Spinal cord (tissue), 10 donors: ENCODE measurements around the gene TRIO. TPM values are rescaled to one million over a fixed set of nuclear protein-coding genes. Genes with fewer than 3 reads are reported as not detected.

Source experiments
- DNase-seq, 6 donors: peaks; one replicate each; pipeline versions ENCODE4 v3.0.0 to v3.0.0-alpha.2; 2013 to 2015; ENCODE audit warnings: low spot score in 6 of 6, low read depth in 4 of 6
- H3K27ac ChIP-seq: one replicate; pipeline ENCODE4 v1.5.1; 2013; ENCODE audit warnings: low read depth, low read length, control low read depth
- H3K27me3 ChIP-seq: one replicate; pipeline ENCODE4 v1.6.1; 2013; ENCODE audit warnings: low read length; ENCODE audit not compliant: control insufficient read depth, insufficient read depth
- H3K36me3 ChIP-seq: one replicate; pipeline ENCODE4 v1.6.1; 2013; ENCODE audit warnings: low read length; ENCODE audit not compliant: control insufficient read depth, insufficient read depth
- H3K4me1 ChIP-seq: one replicate; pipeline ENCODE4 v1.6.1; 2013; ENCODE audit warnings: low read length; ENCODE audit not compliant: control insufficient read depth, insufficient read depth
- H3K4me3 ChIP-seq: one replicate; pipeline ENCODE4 v1.5.1; 2013; ENCODE audit warnings: low read depth, low read length, control low read depth
- H3K9me3 ChIP-seq: one replicate; pipeline ENCODE4 v1.6.1; 2013; ENCODE audit warnings: low read length; ENCODE audit not compliant: control insufficient read depth, insufficient read depth
- WGBS: methylation state at CpG from one replicate; pipeline ENCODE4 v1.1.5; 2013; ENCODE audit warnings: missing lambda C conversion rate; ENCODE audit not compliant: insufficient coverage; 5-methylcytosine and 5-hydroxymethylcytosine counted together
- polyA plus RNA-seq, 2 donors: library from polyadenylated mRNA; unstranded; fragments of 120-200 nt; gene quantifications; one replicate each; pipeline ENCODE4 v1.2.1, GENCODE V29; 2013; ENCODE audit not compliant: insufficient read length in 2 of 2
- total RNA-seq, 2 donors: library from RNA; depleted of rRNA in 1 of 2; stranded (reverse); fragments of 120-200 nt in 1 of 2; fragments of >200 nt in 1 of 2; gene quantifications; one replicate each; pipeline versions ENCODE4 v1.2.3 to v1.2.4, GENCODE V29; 2013 to 2014
- donor health status: healthy.

Gene TRIO
- total and polyA plus RNA-seq, 4 donors: 175 to 253 (median 240) TPM

DNA sequence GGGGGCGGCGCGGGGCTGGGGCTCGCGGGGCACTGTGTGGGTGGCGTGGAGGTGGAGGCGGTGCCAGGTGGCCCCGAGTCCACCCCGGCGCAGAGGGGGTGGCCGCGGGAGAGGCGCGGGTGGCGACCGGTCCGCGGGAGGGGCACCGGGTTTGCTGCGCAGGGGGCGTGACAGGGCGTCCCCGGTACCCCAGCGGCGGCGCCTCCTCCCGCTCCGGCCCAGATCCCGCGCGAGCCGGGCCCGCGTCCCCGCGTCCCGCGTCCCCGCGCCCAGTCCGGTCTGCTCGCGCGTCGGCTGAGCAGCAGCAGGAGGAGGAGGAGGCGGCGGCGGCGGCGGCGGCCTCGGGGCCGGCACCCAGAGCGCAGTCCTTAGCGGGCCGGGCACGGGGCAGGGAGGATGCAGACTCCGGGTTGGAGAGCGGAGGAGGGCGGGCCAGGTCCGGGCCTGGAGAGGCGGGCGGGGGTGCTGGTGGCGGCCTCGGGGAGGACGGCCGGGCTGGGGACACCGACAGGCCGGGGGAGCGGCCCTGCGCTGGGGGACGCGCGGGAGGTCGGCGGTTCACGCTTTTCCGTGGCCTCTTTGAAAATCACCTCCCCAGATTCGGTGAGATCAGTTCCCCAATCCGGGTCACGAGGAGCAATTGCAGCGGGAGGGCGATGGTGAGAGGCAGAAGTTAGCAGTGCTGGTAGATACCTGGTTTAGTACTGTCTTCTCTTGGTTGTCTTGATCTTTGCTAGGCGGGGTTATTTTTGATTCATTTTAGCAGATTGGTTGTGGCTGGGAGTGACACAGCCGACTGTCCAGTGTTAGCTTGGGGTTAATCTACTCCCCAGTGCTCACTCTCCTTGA, 1.7 kb downstream of the TRIO start:
- H3K27ac ChIP-seq: peak overlapping the region; percentile 88
- H3K36me3 ChIP-seq: peaks cover 4% of the 10 kb centered on the region
- no peaks in the 10 kb centered on the region for H3K27me3 ChIP-seq
- H3K9me3 ChIP-seq: no peaks in the 10 kb centered on the region
- under 1% methylated on average over 79 of the region's 85 CpGs for WGBS
- peak in 2 of 6 donors; percentile 79 to 80 for DNase-seq
- peak overlapping the region; percentile 85 for H3K4me3 ChIP-seq
- H3K4me1 ChIP-seq: peaks cover 40% of the 10 kb centered on the region

DNA sequence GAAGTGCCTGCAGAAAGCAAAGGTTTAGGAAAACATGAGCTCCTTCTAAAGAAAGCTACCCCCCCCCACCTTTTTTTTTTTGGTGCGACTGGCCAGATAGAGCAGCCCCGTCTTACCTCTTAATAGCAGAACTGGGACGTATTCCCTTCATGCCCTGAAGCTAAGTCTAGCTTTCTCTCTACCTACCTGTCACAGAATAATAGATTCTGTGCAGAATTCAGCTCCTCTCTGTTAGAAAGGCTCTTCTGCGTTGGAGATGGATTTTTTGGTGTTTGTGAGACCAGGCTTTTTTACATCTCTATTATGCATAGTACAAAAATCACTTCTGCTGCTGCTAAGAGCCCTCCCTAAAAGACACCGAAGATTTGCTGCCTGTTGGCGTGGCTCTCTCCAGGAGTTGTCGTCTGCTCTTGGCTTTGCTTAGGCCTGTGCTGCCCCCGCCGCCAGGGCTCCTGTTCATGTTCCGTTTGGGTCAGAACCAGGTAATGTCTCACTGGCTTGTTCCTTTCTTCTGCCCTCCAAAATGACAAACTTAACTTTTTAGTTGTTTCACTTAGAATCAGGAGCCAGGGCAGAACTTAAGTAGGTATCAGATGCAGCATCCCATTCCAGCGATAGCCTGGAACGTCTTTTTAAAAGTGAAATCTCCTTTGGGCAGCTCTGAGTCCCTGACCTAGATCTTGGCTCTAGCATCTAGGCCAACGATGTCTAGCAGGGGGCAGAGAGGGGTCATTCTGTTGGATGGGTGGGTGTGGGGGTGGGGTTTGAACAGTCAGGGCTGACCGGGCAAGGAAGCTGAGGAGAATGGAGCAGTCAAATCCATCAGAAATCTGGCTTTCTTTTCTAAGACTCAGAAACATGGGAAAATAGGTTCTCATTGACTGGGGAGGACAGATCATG, 2.5 kb downstream of the TRIO start:
- 17% methylated on average over 13 of the region's 14 CpGs for WGBS
- H3K36me3 ChIP-seq: peaks cover 4% of the 10 kb centered on the region
- no peaks in the 10 kb centered on the region for H3K9me3 ChIP-seq
- no peak for DNase-seq
- peak overlapping the region; percentile 55 for H3K4me3 ChIP-seq
- H3K27me3 ChIP-seq: no peaks in the 10 kb centered on the region
- peaks cover 44% of the 10 kb centered on the region for H3K4me1 ChIP-seq
- H3K27ac ChIP-seq: peak overlapping the region; percentile 78

GRCh38 chr5:14146725-14147124, 3.6 kb downstream of the TRIO start:
- H3K4me1 ChIP-seq: peaks cover 44% of the 10 kb centered on the region
- H3K27me3 ChIP-seq: no peaks in the 10 kb centered on the region
- WGBS: 87% methylated on average over 2 of the region's 3 CpGs
- DNase-seq: no peak
- H3K27ac ChIP-seq: peak overlapping the region; percentile 78
- peak overlapping the region; percentile 2 for H3K4me3 ChIP-seq
- H3K9me3 ChIP-seq: no peaks in the 10 kb centered on the region
- H3K36me3 ChIP-seq: peaks cover 4% of the 10 kb centered on the region

DNA sequence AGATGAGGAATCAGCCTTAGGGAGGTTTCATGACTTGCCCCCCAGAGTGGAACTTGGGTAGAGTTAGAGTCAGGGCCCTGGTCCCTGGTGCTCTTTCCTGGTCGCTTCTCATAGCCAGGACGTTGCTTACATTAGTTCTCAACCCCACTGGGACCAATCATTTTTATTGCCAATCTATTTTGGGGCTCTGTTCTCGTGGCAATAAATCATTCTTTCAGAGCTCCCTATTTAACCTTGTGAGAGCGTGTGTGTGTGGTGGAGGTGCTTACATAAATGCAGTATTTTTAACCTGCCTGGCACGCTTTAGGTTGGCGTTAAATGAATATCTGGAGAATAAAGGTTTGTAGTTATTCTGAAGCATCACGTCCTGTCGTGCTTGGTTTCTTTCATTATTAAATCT, 4.1 kb downstream of the TRIO start:
- DNase-seq: peak in 1 of 6 donors; percentile 60
- Histone ChIP-seq H3K36me3 (peaks cover 4% of the 10 kb centered on the region), H3K4me3 (peak overlapping the region; percentile 2), H3K9me3 (no peaks in the 10 kb centered on the region), H3K27ac (no peak overlapping the region), H3K4me1 (peaks cover 44% of the 10 kb centered on the region), H3K27me3 (no peaks in the 10 kb centered on the region)
- WGBS: no CpG with 5 or more reads among the region's 8 CpGs

- H3K9me3 ChIP-seq: no peaks in the 10 kb centered on the region
- no peaks in the 10 kb centered on the region for H3K27me3 ChIP-seq
- H3K27ac ChIP-seq: no peak overlapping the region
- peaks cover 55% of the 10 kb centered on the region for H3K4me1 ChIP-seq
- peaks cover 4% of the 10 kb centered on the region for H3K36me3 ChIP-seq
- WGBS: no CpG with 5 or more reads among the region's 5 CpGs
- DNase-seq: no peak
- H3K4me3 ChIP-seq: no peak overlapping the region
Measured at GRCh38 chr5:14148483-14148882, 5.3 kb downstream of the TRIO start.

DNA sequence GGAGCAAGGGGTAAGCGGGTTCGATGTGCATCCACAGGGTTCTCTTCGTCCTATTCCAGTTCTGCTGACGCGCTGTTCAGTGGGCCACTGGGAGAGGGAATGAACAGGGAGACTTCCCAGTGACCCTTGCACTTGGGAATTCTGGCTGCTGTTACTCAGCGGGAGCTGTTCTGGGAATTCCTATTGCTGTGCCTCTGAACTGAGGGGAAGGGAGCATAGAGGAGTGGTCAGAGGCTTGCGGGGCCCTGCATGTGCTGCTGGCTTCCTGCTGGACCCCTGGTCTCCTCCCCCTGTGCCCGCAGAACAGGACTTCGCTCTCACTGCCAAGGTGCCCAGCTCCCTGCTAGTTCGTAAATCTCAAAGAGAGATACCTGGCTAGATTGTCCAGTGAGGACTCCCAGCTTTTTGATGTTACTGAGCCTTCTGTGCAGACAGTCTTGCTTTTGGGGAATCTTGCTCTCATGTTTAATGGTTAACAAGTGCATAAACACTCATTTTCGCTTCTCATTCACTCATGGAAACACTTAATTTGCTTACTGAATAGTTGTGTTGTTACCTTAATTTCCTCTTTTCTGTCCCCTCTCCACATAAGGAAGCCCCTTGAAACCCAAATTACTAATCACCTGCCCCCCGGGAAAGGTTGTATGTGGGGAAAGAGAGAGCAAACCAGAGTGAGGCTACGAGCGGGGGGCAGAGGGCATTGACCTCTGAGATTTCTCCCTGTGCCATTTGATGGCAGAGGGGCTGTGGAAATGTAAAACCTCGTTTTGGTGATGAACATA, 5.9 kb downstream of the TRIO start:
- H3K4me3 ChIP-seq: no peak overlapping the region
- peaks cover 61% of the 10 kb centered on the region for H3K4me1 ChIP-seq
- DNase-seq: no peak
- no peak overlapping the region for H3K27ac ChIP-seq
- peaks cover 4% of the 10 kb centered on the region for H3K36me3 ChIP-seq
- WGBS: 80% methylated on average over 11 of the region's 15 CpGs
- H3K27me3 ChIP-seq: no peaks in the 10 kb centered on the region
- H3K9me3 ChIP-seq: no peaks in the 10 kb centered on the region

DNA sequence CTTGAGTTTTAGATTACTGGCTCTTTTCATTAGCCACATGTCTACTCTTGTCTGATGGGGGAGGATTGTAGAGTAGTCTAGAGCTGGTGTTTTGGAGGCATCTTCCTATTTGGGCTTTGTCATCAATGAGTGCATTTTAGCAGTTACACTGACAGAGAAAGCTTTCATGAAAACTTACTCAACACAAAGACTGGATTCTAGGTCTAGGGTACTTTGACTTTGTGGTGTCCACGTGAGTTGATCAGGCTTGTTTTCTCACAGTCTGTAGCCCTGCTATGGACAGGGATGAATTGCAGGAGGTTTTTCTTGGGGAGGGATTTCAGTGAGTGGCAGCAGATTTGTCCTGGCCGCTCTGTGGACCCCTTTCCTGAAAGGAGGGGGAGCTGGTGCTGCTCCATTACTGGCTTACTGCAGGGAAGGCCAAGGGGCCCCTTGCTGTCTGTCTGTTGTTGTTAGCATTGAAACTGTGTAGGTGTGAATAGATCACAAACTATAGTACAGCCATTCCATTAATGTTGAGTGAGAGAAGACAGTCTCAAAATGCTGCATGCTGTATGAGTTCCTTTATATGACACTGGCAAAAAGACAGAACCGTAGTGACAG, 6.6 kb downstream of the TRIO start:
- no peaks in the 10 kb centered on the region for H3K9me3 ChIP-seq
- H3K4me1 ChIP-seq: peaks cover 61% of the 10 kb centered on the region
- no peak overlapping the region for H3K4me3 ChIP-seq
- peaks cover 4% of the 10 kb centered on the region for H3K36me3 ChIP-seq
- no peak overlapping the region for H3K27ac ChIP-seq
- WGBS: 47% methylated on average over 3 of the region's 3 CpGs
- no peaks in the 10 kb centered on the region for H3K27me3 ChIP-seq
- DNase-seq: no peak

GRCh38 chr5:14151416-14151815, 8.3 kb downstream of the TRIO start:
- Histone ChIP-seq H3K27me3 (no peaks in the 10 kb centered on the region), H3K4me3 (no peak overlapping the region), H3K27ac (no peak overlapping the region), H3K4me1 (peaks cover 47% of the 10 kb centered on the region), H3K36me3 (peaks cover 4% of the 10 kb centered on the region), H3K9me3 (no peaks in the 10 kb centered on the region)
- WGBS: no CpG with 5 or more reads among the region's 3 CpGs
- DNase-seq: no peak
